ENCODE measurements around the gene GAB2.

DNA sequence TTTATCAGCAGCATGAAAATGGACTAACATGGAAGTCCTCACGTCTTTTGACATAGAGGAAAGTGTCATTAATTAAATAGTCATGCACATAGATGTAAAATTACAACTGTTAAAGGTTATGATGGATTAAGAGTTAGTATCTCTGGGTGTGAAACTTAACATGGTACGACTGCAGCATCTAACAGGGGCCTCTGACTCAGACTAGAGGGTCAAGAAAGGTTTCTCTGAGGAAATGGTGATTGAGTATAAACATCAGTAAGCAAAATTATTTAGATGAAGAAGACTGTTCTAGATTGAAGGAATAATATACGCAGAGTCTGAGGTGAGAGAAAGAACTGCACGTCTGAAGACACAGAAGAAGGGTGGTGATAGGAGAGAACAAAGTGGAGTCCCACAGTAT lies 42.1 kb upstream of the GAB2 start:
- TF ChIP-seq, protein P1, sequence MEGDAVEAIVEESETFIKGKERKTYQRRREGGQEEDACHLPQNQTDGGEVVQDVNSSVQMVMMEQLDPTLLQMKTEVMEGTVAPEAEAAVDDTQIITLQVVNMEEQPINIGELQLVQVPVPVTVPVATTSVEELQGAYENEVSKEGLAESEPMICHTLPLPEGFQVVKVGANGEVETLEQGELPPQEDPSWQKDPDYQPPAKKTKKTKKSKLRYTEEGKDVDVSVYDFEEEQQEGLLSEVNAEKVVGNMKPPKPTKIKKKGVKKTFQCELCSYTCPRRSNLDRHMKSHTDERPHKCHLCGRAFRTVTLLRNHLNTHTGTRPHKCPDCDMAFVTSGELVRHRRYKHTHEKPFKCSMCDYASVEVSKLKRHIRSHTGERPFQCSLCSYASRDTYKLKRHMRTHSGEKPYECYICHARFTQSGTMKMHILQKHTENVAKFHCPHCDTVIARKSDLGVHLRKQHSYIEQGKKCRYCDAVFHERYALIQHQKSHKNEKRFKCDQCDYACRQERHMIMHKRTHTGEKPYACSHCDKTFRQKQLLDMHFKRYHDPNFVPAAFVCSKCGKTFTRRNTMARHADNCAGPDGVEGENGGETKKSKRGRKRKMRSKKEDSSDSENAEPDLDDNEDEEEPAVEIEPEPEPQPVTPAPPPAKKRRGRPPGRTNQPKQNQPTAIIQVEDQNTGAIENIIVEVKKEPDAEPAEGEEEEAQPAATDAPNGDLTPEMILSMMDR (IDR thresholded peaks at IDR 0.05), result no peak
- TF ChIP-seq POLR2A (IDR thresholded peaks at IDR 0.05; ENCODE audit: low read depth) (no peak), EP300 (IDR thresholded peaks at IDR 0.05) (no peak)
